Activated CD4-positive, alpha-beta T cell treated with anti-CD3 and anti-CD28 coated beads, Interleukin-2, amount 50 U/mL, for 24 hours (primary cell): Measurements from ENCODE around the gene USP40.

Experiments
- DNase-seq, 2 donors: peaks; one replicate each; pipeline ENCODE4 v3.0.0-alpha.2; 2020; ENCODE audit warnings: low read depth in 1 of 2, low spot score in 1 of 2

Gene USP40

DNA sequence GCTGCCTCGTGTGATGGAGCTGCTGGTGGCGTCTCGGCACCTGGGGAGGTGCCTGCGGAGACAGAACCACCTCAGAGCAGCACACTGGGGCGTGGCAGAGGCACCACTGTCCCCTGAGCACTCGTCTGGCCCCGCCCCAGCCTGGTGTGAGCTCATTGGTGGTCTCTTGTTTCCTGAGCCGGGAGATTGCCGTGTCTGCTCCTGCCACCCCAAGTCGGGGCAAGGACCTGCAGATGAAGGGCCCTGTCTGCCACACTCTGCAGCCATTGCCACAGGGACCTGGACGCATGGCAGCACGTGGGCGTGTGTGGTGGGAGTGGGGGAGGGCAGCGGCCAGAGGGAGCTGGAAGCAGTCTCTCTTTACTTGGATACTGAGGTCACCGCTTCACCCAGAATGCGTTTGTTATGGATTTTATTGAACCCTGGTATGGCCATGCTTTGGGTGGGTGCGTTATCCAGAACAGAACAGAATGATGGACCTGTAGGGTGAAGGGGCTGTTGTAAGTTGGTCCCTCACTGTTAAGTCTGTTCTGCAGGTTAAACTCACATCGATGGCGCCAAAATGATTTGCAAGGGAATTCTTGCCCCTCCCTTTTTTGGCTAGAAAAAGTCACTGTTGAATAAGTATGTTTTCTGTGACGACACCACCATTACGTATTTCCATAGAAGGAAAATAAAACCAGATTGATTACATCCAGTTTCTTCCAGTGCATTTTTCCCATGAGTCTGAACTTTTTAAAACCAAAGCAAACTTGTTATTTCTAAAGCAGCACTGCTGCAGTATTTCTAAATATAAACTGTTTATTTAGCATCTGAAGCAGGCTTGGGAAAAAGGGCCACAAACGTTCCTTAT, 92.0 kb downstream of the USP40 start:
- no peak for DNase-seq

DNA sequence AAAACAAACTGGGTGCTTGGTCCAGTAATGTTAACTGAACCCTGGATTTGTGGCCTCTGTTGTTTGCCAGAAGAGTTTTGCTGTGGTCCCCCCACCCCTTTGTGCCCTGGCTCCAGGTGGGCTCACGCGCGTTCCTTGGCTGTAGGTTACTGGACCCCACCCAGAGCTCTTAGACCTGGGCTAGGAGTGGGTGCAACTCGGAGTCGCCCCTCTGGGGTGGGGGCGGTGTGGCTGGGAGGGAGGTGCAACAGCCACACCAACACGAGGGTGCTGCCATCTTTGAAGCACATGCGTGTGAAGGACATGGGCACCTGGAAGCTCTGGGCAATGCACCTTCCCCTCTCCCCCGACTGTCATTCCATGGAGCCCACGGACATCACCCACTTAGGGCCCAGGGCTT, 92.7 kb downstream of the USP40 start:
- no peak for DNase-seq

- DNase-seq, result no peak
Measured at GRCh38 chr2:233473386-233473791, 93.2 kb downstream of the USP40 start.

GRCh38 chr2:233471291-233472035, 95.1 kb downstream of the USP40 start:
- no peak for DNase-seq

DNA sequence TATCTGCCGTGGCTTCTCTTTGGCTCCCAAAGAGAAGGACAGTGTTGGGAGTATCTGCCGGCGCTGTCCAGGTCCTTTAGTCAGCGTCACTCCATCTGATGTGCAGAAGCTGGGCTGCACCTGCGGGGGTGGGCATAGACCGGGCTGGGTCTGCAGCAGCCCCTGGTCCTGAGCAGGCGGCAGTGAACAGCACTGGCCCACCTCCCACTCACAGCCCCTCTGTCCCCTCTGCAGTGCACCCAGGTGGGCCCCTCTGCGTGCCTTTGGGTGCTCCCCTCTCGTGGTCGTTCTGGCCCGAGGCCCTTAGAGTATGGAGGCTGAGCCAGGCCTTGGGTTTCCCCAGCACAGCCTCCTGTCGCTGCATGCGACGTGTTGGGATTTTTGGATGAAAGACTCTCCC, 95.7 kb downstream of the USP40 start:
- no peak for DNase-seq

DNA sequence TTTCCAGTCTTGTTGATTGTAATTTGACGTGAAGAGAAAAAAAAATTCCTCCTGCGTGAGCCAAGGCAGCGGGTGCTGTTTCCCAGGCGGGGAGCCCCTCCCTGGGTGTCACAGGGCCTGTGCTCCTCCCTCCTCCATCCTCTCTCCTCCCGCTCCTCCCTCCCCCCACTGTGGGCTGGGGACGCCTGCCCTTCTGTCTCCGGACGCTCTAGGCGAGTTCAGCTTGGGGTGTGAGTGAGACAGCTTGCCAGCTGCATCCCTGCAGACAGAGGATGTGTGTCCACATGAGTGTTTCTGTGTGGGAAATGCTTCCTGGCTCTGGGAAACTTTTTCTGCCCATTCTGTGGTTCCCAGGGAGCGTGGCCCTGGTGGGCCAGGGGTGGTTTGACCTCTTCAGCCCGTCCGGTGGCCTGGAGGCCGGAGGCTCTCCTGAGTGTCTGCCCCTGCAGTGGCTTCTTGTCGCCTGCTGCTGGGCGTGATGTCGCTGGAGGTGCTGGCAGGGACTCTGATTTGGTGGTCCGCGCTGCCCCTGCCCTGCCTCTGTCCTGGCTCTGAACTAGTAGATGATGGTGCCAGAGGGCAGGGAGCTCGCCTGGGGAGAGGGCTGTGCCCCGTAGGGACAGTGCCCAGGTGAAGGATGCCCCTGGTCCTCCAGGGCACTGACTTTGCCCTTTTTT, 96.4 kb downstream of the USP40 start:
- no peak for DNase-seq

DNA sequence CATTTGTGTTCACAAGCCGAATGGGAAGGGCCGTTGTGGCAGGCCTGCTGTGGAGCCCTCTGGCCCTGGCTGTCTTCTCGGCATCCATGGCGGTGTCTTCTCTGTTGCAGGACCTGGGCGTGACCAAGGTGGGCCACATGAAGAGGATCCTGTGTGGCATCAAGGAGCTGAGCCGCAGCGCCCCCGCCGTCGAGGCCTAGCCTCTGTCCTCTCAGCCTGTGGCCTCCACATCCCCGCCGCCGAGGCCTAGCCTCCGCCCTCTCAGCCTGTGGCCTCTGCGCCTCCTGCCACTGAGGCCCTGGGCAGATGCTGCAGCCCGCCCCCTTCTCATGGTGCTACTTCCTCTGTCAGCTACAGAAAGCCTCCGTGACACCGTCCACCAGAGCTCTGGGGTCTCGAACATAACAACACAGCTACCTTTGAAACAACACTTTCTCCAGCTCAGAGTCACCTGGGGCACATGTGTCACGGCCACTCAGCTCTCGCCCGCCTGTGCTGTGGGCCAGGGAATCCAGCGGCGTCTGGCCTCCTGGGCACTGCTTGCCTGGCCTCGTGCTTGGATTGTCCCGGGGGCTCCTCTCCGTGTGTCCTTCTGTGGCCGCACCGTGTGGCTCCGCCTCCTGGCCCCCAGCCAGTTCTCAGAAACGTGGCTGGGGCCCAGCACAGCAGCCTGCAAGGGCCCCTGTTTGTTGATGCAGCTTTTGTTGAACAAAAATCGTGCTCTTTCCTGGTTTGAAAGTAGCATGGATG, 97.1 kb downstream of the USP40 start:
- no peak for DNase-seq

DNA sequence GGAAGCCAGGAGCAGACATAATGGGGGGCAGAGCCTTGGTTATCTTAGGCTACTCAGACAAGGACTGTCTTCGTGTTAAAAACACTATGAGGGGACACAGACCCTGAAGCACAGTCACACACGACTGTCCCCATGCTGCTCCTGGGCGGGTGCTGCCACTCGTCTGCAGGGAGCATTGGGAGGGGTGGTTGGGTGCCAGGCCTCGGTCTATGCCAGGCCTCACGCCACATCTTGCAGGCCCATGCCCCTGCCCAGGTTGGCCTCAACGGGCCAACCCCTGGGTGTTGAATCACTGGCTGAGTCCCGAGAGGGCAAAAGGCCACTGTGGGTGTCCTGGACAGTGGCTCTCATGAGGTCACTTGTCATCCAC, 97.9 kb downstream of the USP40 start:
- no peak for DNase-seq

- no peak for DNase-seq
Measured at GRCh38 chr2:233468047-233468740, 98.4 kb downstream of the USP40 start.

DNA sequence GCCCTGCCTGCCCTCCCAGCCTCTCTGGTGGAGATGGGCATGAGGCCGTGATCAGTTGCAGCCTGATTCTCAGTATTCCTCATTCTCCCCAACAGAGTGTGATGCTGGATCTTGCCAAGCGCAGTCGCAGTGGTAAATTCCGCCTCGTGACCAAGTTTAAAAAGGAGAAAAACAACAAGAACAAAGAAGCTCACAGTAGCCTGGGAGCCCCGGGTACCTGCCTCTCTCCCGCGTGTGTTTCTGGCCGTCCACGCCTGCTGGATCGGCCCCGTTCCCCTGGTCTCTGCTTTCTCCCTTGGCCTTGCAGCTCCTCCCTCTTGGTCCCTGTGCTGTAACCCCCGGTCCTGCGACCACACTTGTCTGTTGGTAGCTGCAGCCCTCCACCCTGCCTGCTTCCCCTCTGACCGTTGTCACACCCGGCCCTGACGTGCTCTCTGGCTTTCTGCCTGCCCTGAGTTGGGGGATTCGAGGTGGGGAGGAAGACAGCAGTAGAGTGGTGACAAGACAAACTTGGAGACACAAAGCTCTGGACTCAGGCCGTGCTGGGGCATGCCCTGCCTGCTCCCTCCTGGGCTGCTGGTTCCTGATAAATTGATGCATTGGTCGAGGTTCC, 99.5 kb downstream of the USP40 start:
- DNase-seq, result no peak

DNA sequence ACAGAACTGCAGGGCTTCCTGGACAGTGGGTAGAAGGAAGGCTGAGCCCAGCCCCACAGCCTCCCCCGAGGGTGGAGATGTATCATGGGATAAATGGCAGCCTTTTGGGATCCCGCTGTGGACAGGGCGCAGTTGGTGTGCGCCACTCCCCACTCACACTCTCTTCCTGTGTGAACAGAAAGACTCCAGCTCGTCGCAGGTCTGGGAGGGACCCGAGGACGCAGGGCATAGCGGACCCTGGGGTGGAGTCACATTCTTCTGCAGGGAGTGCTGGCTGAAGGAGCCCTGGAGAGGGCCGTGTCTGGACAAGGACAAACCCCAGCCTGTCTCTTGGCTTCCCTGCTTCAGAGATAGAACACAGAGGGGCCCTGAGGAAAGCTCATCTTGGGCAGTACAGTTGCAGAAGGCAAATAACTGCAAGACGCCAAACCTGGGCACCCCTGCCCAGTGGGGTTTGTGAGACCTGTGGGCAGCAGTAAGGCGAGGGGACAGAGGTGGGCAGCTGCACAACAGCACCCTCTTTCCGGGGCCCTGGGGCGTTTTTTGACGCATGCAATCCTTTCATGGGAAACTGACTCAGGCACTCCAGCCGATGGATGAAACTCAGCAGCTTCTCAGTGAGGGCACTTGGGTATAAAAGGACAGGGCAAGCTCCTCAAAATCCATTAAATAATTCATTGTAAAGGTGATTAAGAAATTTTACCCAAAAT, 101.9 kb downstream of the USP40 start:
- no peak for DNase-seq

GRCh38 chr2:233464056-233464455, 102.5 kb downstream of the USP40 start:
- no peak for DNase-seq

DNA sequence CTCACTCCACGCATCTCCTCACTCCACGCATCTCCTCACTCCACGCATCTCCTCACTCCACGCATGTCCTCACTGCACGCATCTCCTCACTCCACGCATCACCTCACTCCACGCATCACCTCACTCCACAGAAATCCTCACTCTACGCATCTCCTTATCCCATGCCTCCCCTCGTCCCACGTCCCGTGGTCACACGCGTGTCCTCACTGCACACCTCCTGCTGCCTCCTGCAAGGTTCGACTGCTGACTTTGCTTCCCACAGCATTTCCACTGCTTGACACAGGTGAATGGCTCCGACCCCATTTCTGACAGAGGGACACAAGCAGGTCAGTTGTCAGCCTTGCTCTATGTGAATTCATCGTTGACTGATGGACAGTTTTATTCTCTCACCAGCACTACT, 103.0 kb downstream of the USP40 start:
- no peak for DNase-seq

- no peak for DNase-seq
Measured at GRCh38 chr2:233462826-233463470, 103.6 kb downstream of the USP40 start.

- DNase-seq, result no peak
Measured at GRCh38 chr2:233462202-233462785, 104.3 kb downstream of the USP40 start.

DNA sequence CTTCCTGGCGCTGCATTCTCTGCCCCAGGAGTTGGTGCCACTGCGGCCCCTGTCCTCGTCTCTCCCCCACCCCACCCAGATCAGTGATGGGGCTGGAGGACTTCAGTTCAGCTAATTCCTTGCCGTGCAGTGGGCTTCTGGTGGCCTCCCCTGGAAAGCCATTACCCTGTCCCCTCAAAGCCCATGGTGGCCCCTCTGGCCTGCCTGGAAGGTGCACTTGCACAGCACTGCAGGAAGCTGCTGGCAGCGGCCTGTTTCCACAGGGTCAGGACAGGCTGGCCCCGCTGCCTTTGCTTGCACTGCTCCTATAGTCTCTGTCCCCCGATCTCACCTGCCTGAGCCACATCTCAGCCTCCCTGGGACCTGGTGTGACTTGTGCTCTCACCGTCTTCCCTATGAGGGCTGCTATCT, 105.1 kb downstream of the USP40 start:
- DNase-seq, result no peak

DNA sequence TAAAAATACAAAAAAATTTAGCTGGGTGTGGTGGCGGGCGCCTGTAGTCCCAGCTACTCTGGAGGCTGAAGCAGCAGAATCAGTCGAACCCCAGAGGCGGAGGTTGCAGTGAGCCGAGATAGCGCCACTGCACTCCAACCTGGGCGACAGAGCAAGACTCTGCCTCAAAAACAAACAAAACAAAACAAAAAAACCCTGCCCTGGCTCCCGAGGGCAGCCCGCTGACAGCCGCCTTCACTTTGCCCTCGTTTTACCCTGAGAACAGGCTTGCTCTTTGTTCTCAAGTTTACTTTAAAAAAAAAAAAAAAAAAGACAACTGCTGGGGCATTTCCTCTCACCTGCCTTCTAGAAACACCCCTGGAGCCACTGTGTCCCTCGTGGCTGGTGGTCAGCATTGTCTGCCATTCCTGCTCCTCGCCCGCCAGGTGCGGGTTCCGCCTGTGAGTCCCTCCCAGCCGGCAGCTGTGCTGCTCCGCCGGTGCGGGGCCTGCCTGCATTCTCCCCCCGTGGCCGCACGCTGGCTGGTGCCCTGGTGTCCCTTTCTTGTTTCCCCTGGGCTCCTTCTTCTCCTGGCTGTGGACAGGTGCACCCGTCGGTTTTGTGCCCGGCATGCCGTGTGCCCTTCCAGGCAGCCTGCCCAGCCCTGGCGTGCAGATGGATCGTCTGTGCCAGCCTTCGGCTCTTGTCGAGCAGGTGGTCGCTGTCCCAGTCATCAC, 105.7 kb downstream of the USP40 start:
- DNase-seq, result no peak

DNA sequence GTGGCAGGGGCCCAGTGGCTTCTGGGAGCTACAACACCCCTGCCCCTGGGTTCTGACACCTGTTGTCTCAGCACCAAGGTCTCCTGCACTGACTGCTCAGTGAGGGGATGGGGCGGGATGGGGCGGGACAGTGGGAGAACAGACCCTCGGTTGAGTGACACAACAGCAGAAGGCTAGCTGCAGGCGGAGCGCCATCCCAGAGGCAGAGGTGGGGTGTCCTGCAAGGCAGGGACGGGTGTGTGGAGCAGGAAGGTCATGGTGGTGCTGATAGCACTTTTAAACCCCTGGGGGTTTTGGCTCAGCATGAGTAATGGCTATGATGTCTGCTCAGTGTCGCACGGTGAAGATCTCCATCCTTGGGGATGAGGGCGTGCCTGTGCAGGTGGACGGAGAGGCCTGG, 107.2 kb downstream of the USP40 start:
- no peak for DNase-seq
